GM12873 (cell line): ENCODE measurements around the gene KIRREL2.

ENCODE experiments used
- TF ChIP-seq, protein P1 (sequence below): IDR thresholded peaks from 2 replicates; pipeline ENCODE4 v1.5.1; 2012; ENCODE audit warnings: low read depth, mild to moderate bottlenecking, moderate library complexity, low read length, control low read depth; ENCODE audit not compliant: insufficient read depth; ENCODE audit errors: missing control alignments

KIRREL2 gene

DNA sequence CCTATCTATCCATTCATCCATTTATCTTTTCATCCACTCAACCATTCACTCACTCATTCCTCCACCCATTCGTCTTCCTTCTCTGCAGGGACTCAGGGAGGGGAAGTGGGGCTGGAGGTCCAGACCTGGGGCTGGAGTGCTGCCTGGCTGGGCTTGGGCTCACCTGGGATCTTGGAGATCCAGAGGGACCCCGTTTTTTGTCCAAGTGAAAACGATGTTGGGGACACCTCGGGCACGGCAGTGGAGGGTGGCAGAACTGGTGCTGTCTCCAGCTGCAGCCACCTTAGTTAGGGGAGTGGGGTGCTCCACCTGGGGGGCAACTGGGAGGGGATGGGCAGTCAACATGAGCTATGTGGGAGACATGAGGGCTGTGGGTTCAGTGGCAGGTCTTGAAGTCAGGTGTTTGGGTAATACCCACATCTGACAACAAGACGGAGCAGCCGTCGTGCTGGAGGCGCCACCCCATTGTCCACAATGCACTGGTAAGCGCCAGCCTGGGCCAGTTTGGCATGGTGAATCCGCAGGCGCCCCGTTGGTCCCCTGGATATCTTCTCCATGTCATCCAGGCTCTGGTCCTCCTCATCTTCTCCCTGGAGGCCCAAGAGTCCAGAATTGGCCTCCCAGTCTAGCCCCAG lies 14.6 kb upstream of the KIRREL2 start:
- TF ChIP-seq, protein P1, sequence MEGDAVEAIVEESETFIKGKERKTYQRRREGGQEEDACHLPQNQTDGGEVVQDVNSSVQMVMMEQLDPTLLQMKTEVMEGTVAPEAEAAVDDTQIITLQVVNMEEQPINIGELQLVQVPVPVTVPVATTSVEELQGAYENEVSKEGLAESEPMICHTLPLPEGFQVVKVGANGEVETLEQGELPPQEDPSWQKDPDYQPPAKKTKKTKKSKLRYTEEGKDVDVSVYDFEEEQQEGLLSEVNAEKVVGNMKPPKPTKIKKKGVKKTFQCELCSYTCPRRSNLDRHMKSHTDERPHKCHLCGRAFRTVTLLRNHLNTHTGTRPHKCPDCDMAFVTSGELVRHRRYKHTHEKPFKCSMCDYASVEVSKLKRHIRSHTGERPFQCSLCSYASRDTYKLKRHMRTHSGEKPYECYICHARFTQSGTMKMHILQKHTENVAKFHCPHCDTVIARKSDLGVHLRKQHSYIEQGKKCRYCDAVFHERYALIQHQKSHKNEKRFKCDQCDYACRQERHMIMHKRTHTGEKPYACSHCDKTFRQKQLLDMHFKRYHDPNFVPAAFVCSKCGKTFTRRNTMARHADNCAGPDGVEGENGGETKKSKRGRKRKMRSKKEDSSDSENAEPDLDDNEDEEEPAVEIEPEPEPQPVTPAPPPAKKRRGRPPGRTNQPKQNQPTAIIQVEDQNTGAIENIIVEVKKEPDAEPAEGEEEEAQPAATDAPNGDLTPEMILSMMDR, result no peak

DNA sequence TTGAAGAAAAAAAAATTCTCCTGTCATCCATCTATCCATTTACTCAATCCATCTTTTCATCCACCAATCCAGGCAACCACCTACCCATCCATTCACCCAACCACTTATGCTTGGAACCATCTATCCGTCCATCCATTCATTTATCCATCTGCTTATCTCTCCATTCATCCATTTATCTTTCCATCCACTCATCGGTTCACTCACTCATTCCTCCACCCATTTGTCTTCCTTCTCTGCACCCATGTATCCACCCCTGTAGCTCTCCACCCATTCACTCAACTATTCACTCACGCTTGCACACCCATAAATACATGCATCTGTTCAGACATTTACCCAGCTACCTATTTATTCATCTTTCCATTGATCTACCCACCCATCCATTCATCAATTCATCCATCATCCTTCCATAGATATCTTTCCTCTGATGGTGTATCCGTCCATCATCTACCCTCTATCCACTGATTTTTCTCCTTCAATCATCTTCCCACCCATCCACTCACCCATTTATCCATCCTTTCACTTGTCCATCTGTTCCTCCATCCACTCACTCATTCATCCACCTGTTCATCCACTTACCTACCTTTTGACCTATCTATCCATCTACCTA lies 13.9 kb upstream of the KIRREL2 start:
- TF ChIP-seq, protein P1, result no peak

DNA sequence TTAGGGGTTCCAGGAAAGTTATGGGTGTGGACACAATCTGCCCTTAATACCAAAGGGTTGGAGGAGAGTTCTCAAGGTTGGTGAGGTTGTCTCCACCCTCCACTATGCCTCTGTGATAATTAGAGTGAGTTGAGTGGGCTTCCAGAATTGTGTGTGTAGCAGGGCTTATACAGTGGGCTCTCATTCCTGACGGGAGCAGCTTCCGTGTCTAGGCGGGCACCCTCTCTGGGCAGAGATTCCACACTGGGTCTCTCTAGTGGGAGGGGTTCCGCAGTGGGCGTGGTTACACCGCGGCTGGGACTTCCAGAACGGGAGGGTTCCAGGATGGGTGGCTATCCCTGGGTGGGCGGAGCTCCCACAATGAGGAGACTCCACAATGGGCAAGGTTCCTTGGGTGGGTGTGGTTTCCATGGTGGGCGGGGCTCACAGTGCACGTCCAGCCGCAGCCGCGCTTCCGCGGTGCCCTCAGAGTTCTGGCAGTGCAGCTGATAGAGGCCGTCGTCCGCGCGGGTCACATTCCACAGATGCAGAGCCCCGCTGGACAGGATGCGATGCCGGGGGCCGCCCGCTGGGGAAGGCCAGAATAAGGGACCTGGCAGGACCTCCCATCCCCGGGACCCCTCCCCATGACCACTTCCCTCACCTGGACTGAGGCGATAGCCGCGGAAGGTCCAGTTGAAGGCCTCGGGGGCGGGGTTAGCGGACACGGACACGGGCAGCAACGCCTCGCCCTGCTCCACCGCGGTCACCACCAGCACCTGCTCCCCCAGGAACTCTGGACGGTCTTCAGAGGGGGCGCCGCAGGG lies 12.8 kb upstream of the KIRREL2 start:
- TF ChIP-seq, protein P1, result no peak

DNA sequence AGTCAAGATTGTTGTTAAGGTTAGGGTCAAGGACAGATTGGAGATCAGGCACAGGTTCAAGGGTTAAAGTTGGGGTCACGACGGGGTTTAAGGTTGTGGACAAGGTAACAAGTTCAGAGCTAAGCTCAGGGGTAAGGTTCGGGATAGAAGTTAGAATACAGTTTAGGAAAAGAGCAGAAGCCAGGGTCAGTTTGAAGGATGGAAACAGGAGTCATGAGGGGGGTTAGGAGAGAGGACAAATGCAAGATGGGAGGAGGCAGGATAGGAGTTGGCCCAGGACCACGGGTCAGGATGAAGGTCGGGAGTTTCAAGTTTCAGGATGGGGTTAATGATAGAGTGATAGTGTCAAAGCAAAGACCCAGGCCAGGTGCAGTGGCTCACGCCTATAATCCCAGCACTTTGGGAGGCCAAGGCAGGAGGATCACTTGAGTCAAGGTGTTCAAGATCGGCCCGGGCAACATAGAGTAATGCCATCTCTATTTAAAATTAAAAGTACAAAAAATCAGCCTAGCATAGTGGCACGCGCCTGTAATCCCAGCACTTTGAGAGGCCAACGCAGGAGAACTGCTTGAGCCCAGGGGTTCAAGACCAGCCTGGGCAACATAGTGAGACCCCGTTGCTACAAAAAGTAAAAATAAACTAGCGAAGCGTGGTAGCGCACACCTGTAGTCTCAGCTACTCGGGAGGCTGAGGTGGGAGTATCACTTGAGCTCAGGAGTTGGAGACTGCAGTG lies 12.1 kb upstream of the KIRREL2 start:
- TF ChIP-seq, protein P1, result no peak

DNA sequence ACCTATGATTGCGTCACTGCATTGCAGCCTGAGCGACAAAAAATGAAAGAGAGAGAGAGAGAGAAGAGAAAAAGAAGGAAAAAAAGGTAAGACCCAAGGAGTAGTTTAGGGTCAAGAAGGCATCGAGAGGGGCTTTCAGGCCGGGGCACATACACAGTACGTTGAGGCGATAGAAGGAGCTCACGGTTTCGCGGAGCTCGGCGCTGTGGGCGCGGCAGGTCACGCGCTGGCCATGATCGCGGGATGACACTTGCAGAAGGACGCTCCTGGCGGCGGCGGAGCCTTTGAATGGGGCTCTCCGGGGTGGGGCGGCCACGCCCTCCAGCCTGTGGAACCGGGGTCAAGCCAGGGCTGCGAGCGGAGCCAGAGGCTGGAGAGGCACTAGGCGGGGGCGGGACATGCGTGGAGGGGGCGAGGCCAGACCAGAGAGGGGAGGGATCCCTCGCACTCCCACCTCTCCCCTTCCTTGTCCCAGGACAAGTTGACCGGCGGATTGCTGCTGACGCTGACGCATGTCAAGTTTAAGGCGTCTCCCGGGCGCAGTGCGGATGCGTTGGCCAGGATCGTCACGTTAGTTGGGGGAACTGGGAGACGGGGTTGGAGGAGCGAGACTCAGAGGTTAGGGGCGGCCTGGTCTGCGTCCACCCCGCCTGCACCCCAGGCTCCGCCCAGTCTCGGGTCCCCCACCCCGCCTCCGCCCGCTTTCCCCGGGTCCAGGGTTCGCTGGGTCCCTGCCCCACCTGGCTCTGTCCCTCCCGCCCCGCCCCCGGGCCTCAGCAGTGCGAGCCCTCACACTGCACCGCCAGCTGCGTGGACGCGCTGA lies 11.3 kb upstream of the KIRREL2 start:
- TF ChIP-seq, protein P1, result no peak

DNA sequence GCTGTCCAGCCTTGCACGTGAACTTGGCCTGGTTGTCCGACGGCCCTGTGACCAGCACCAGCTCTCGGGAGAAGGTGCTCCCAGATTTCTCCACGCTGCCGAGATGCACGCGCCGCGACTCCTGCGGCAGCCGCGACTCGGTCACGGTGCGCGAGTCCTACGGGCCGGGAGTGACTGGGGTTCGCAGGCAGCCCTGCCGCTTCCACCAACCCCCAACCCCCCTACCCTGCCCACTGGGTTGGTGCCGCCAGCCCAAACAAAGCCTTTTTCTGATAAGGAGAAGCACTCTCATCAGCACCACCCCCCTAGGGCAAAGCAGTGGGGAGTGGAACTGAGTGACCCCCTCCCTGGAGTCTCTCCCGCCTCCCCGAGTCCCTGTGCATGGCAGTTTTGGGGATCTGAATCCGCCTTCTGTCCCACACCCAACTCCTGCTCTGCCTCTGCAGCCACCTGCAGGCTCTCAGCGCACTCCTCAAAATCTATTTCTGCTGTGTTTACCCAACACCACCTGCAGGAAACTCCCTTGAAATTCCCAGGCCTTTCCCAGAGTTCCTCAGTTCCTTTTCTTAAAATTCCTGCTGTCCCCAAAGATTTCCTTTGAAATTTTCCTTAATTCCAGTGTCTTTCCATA lies 10.6 kb upstream of the KIRREL2 start:
- TF ChIP-seq, protein P1, result no peak
